Mononuclear cell (primary cell): ENCODE measurements around the gene ADGRF5. TPM values are rescaled to one million over a fixed set of nuclear protein-coding genes. Genes with fewer than 3 reads are reported as not detected.

ENCODE experiments used
- H3K27me3 ChIP-seq: 2 replicates; pipeline ENCODE4 v1.6.0; 2011; ENCODE audit warnings: low read length, control low read depth; ENCODE audit not compliant: insufficient read depth
- H3K4me1 ChIP-seq: 2 replicates; pipeline ENCODE4 v1.5.1; 2011; ENCODE audit warnings: mild to moderate bottlenecking, low read length, control low read depth; ENCODE audit not compliant: insufficient read depth
- H3K4me3 ChIP-seq: 2 replicates; pipeline ENCODE4 v1.5.1; 2011; ENCODE audit warnings: mild to moderate bottlenecking, low read length, moderate library complexity
- H3K9me3 ChIP-seq: 2 replicates; pipeline ENCODE4 v1.5.1; 2011; ENCODE audit warnings: low read depth, mild to moderate bottlenecking, control low read depth, low read length
- total RNA-seq: library from RNA; depleted of rRNA; stranded (reverse); fragments of >200 nt; gene quantifications from one replicate; pipeline ENCODE4 v1.2.3, GENCODE V29; 2012

ADGRF5 gene
- total RNA-seq, 1 donor = not detected

DNA sequence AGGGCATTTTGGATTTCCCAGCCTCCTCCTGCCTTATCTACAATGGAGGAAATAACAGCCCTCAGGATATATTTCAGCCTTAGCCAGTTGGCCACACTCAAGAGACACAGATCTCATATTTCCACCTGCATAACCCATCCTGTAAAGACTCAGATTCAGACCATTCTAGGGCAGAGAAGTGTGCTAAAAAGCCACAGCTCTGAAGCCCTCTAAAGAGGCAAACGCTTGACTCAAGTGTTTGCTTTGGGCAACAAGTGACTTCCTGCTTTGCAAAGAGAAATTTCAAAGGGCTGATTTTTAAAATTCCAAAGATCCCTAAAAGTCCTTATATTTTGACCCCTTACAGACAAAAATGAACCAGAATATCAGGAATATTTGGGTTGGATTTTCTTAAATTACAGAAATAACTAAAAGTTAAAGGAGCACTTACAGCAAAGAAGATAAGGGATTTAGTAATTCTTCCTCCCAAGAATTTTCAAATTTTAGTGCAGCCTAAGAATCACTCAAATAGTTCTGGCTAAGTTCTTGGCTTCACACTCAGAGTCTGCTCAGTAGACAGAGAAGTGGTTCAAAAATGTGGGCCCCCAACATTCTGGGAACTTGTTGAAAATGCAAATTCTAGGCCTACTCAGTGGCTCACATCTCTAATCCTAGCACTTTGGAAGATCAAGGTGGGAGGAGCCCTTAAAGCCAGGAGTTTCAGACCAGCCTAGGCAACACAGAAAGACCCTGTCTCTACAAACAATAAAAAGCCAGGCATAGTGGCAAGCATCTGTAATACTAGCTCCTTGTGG lies 18.9 kb upstream of the ADGRF5 start:
- no peaks in the 10 kb centered on the region for H3K9me3 ChIP-seq
- H3K27me3 ChIP-seq = no peaks in the 10 kb centered on the region
- no peaks in the 10 kb centered on the region for H3K4me1 ChIP-seq
- no peak overlapping the region for H3K4me3 ChIP-seq

GRCh38 chr6:46937642-46938041 lies 15.9 kb upstream of the ADGRF5 start:
- Histone ChIP-seq H3K4me1 (no peaks in the 10 kb centered on the region), H3K4me3 (no peak overlapping the region), H3K27me3 (no peaks in the 10 kb centered on the region), H3K9me3 (no peaks in the 10 kb centered on the region)

- Histone ChIP-seq H3K9me3 (no peaks in the 10 kb centered on the region), H3K27me3 (no peaks in the 10 kb centered on the region), H3K4me3 (no peak overlapping the region), H3K4me1 (no peaks in the 10 kb centered on the region)
These were observed 13.9 kb upstream of the ADGRF5 start for GRCh38 chr6:46935687-46936086.

GRCh38 chr6:46933751-46934150 lies 12.0 kb upstream of the ADGRF5 start:
- Histone ChIP-seq H3K9me3 (no peaks in the 10 kb centered on the region), H3K27me3 (no peaks in the 10 kb centered on the region), H3K4me1 (no peaks in the 10 kb centered on the region), H3K4me3 (no peak overlapping the region)

DNA sequence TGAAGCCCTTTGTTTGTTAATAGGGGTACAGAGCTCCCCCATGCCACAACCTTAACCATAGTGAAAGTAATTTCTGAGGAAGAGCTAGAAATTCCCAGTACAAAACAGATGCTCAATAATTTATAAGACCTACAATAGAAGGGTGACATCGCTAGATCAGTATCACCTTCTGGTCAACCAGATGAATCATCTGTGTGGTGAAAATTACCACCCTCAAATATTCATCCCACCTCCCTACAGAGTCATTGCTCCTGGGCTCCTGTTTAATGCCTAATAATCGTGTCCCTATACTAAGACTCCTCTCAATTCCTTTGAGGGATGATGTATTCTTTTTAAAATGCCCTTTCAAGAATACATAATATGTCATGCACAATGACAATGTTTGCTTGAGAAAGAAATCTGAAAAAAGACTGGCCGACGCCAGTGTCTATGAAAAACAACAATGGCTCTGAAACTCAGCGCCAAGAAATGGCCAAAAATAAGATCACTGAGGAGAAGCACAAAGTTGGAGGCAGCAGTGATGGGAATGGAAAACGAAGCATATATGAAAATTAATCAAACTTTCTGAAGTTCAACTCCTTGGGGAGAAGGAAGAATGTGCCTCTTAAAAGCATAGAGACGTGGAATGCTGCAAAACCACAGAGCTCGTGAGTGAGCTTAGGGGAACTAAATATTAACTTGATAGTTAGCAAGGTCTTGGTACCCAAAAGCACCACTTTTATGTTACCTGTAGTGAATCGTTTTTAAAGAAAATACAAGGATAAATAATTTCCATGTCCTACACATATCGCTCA lies 11.0 kb upstream of the ADGRF5 start:
- Histone ChIP-seq H3K9me3 (no peaks in the 10 kb centered on the region), H3K27me3 (no peaks in the 10 kb centered on the region), H3K4me3 (no peak overlapping the region), H3K4me1 (no peaks in the 10 kb centered on the region)

DNA sequence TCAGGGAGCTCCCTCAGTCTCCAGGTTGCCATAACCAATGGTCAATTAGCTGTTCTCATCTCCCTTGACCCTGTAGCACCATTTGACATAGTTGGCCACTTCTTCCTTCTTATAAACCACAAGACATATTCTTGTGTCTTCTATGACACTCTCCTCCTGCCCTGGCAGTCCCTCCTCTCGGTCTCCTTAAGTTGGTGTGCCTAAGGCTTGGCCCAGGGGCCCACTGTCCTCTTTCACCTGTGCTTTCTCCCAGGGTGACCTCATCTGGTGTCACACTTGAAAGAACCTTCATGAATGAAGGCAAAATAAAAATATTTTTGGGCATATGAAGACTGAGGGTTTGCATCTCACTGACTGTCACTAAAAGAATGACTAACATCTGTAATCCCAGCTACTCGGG lies 9.7 kb upstream of the ADGRF5 start:
- Histone ChIP-seq H3K27me3 (no peaks in the 10 kb centered on the region), H3K4me1 (no peaks in the 10 kb centered on the region), H3K9me3 (no peaks in the 10 kb centered on the region), H3K4me3 (no peak overlapping the region)

DNA sequence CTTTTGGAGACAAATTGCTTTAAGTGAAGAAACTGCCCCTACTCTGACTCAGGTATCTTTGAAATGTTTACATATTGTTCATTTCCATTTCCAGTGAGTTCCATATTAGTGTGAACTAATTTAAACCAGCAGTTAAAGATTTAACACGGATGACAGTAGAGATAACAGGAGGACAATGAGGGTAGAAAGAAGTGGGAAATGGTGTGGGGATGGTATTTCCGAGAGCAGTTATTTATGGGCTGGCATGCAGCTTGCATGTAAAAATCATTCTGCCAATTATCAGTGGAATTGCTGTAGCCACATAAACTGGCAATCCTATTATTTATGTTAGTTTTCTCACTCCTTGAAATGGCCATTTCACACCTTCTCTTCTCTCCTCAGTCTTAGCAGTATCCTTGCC lies 8.6 kb upstream of the ADGRF5 start:
- H3K9me3 ChIP-seq = no peaks in the 10 kb centered on the region
- H3K4me1 ChIP-seq = no peaks in the 10 kb centered on the region
- H3K4me3 ChIP-seq = no peak overlapping the region
- no peaks in the 10 kb centered on the region for H3K27me3 ChIP-seq

- Histone ChIP-seq H3K9me3 (no peaks in the 10 kb centered on the region), H3K4me1 (no peaks in the 10 kb centered on the region), H3K4me3 (no peak overlapping the region), H3K27me3 (no peaks in the 10 kb centered on the region)
These were observed 5.3 kb upstream of the ADGRF5 start for GRCh38 chr6:46927066-46927465.

DNA sequence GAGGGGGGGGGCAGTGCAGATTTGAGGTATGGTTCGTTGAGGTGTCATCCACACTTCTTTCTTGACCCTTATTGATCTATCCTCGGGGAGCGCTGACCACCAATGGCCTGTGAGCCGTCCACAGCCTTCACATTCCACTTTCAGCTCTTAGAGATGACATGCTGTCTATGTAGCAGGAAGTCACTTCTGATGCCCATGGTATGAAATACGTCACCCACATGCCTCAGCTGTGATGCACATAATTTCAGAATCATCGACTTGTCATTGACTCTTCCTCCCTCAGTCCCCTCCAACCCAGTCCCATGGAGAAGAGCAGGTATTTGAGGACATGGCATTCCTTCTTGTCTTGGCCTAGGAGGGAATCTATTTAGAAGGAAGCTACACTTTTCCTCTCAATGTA lies 4.7 kb upstream of the ADGRF5 start:
- H3K9me3 ChIP-seq = no peaks in the 10 kb centered on the region
- H3K4me1 ChIP-seq = no peaks in the 10 kb centered on the region
- no peaks in the 10 kb centered on the region for H3K27me3 ChIP-seq
- H3K4me3 ChIP-seq = no peak overlapping the region

- no peak overlapping the region for H3K4me3 ChIP-seq
- no peaks in the 10 kb centered on the region for H3K4me1 ChIP-seq
- H3K9me3 ChIP-seq = no peaks in the 10 kb centered on the region
- no peaks in the 10 kb centered on the region for H3K27me3 ChIP-seq
These were observed 4.0 kb upstream of the ADGRF5 start for GRCh38 chr6:46925563-46926253.

- Histone ChIP-seq H3K27me3 (no peaks in the 10 kb centered on the region), H3K9me3 (no peaks in the 10 kb centered on the region), H3K4me3 (no peak overlapping the region), H3K4me1 (no peaks in the 10 kb centered on the region)
These were observed 1.7 kb upstream of the ADGRF5 start for GRCh38 chr6:46923476-46923875.

DNA sequence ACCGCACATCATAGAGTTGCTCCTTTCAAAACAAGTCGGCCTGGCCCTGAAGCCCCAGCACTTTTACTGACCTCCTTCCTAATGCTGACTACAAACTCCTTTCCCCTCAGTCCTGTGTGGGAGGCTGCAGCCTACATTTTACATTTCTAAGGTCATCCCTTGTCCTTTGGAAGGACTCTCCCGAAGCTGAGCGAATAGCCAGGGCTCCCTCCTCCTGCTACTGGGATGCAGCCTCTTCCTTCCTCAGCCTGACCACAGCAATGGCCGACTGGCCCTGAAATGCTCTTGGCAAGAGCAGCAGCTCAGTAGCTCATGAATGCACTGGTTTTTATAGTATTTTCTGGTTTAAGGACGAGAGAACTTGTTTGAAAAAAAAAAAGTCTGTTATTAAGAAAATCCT lies 679 bp downstream of the ADGRF5 start:
- no peak overlapping the region for H3K4me3 ChIP-seq
- no peaks in the 10 kb centered on the region for H3K4me1 ChIP-seq
- no peaks in the 10 kb centered on the region for H3K27me3 ChIP-seq
- no peaks in the 10 kb centered on the region for H3K9me3 ChIP-seq

- no peaks in the 10 kb centered on the region for H3K9me3 ChIP-seq
- H3K27me3 ChIP-seq = no peaks in the 10 kb centered on the region
- H3K4me1 ChIP-seq = no peaks in the 10 kb centered on the region
- H3K4me3 ChIP-seq = no peak overlapping the region
These were observed 2.9 kb downstream of the ADGRF5 start for GRCh38 chr6:46918806-46919205.

DNA sequence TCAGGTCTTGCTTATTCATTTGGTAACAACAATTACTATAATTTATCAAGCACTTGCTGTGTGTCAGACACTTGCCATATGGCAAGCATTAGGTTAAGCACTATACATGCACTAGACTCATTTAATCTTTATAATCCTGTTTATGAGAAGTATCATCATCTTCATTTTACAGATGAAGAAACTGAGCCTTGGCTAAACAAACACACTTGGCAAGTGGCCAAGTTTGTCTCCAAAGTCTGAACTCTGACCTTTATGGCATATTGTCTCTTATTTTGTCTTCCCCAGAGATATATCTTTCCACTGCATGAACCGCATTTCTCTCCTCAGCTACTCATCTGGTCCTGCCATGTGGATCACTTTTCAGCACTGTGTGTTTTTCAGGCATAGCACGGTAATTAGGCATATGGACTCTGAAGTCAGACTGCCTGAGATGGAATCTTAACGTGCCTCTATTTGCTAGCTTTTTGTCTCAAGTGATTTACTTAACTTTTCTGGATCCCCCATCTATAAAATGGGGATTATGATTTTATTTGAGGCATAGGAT lies 4.7 kb downstream of the ADGRF5 start:
- H3K9me3 ChIP-seq = no peaks in the 10 kb centered on the region

DNA sequence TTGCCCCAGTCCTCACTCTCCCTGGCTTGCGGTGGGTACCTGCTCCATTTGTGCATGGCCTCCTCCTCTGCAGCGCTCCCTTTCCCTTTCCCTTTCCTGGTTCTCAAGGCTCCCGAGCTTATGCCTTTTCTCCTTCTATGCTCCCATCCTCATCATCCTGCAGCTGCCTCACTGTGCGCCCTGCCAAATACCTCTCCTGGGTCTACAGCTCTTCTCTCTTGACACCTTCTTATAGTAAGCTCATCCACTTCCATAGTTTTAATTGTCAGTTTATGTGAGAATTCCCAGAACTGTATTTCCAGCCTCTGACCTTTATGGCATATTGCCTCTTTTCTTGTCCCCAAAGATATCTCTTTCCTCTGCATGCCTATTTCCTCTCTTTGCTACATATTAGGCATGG lies 5.9 kb downstream of the ADGRF5 start:
- Histone ChIP-seq H3K27me3 (no peaks in the 10 kb centered on the region), H3K9me3 (no peaks in the 10 kb centered on the region), H3K4me1 (no peaks in the 10 kb centered on the region), H3K4me3 (no peak overlapping the region)

More for the DNA sequence above, 4.7 kb downstream of the ADGRF5 start:
- Histone ChIP-seq H3K4me3 (no peak overlapping the region), H3K27me3 (no peaks in the 10 kb centered on the region), H3K4me1 (no peaks in the 10 kb centered on the region)
